Activated T-cell treated with anti-CD3 and anti-CD28 coated beads for 24 hours (primary cell): Measurements from ENCODE around the gene ANKRD44.
A peak's percentile ranks its signal among the peaks of the same experiment; 100 is the strongest.
"Not testable (repeated sequence)": the region's sequence is repeated elsewhere in the genome, so short reads cannot be mapped to it uniquely, and the experiment has no call there.

Experiments used
- DNase-seq: peaks from one replicate; pipeline ENCODE4 v3.0.0-alpha.2; 2020; ENCODE audit warnings: low read depth

Gene ANKRD44

DNA sequence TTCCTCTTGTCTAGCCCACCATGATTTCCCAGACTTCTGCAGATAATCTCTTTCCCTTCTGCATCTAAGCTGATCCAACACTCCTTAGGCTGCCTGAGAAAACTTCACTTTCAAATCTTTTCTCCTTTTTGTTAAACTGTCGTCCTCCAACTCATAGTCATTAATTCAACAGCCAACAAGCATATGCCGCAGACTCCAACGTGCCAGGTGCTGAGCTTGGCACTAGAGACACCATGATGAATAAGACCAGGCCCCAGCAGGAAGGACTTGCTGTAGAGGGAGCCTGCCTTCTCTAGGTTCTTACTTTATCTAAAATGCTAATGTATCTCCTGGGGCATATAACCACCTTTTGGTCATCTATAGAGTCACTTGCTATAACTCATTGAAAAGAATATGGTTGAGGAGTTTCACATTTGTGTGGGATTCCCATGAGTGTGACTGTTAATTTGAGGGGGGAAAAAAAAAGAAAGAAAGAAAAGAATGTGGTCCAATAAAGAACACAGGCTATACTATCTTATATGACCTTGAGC is 51.0 kb downstream of the ANKRD44 start:
- no peak for DNase-seq

DNA sequence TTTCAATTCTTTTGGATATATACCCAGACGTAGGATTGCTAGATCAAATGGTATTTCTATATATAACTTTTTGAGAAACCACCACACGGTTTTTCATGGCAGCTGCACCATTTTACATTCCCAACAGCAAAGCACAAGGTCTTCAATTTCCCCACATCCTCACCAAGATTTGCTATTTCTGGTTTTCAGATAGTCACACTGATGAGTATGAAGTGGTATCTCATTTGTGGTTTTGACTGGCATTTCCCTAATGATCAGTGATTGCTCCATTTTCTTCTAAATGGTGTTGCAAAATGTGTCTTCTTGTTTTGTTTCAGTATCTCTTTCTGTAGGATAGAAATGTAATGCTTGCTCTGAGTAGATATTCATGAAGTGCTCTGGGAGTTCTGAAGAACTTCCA is 52.0 kb downstream of the ANKRD44 start:
- no peak for DNase-seq

DNA sequence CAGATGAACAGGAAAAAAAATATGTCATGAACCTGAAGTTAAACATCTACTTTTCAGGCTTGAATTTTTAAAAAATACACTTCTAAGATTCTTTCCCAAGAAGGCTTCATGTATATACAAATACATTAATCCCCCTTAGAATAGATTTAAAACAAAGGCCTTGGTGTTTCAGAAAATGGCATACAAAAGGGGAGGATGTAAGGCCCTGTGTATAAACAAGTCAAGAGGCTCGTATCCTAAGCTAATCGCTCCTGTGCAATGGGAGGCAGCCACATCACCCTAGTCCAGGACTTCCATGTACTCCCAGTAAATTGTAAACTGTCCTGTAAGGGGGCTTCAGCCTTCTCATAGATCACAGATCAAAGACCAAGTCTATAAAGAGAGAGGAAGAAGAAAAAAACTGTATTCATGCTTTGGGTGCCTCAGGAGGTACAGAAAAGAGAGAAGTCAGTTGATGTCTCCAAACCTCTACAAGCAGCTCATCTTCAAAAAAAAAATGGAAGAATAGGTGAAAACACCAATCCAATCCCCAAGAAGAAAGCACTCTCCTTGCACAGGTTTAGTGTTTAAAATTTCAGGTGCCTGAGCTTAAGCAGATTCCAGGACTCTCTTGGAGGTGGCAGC is 53.9 kb downstream of the ANKRD44 start:
- no peak for DNase-seq

DNA sequence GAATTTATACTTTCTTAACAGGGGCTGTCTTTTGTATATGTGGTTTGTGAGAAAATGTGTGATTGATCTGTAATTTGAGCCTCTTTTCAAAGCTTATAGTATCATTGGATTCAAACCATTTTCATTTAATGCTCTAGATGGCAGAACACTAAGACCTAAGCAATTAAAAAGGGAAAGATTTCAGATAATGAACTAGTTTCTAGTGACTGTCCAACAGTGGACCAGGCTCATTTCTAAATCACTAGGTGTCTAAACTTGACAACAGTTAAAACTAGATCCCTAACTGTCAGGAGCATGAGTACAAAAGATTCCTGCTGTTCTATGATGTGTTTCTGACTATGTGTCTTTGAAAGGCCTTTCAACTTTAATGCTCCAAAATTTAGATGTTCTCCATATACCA is 54.6 kb downstream of the ANKRD44 start:
- no peak for DNase-seq

DNA sequence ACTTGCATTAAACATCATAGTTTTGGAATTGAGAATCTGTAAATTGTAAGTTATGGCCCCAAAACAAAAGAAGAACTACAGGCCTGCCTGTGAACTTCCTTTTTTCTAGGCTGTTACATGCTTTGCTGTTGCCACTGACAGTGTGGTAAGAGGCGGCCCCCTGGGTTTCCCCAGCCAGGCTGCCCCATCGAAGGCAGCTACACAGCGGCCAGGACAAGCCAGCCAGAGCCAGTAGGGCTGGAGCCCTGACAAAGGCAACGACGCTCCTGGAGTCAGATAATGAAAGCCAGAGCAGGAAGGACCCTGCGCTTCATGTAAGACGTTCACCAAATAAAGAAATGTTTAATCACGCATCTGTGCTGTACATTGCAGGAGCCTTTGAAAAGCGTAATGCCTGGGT is 55.0 kb downstream of the ANKRD44 start:
- peak; percentile 57 for DNase-seq

DNA sequence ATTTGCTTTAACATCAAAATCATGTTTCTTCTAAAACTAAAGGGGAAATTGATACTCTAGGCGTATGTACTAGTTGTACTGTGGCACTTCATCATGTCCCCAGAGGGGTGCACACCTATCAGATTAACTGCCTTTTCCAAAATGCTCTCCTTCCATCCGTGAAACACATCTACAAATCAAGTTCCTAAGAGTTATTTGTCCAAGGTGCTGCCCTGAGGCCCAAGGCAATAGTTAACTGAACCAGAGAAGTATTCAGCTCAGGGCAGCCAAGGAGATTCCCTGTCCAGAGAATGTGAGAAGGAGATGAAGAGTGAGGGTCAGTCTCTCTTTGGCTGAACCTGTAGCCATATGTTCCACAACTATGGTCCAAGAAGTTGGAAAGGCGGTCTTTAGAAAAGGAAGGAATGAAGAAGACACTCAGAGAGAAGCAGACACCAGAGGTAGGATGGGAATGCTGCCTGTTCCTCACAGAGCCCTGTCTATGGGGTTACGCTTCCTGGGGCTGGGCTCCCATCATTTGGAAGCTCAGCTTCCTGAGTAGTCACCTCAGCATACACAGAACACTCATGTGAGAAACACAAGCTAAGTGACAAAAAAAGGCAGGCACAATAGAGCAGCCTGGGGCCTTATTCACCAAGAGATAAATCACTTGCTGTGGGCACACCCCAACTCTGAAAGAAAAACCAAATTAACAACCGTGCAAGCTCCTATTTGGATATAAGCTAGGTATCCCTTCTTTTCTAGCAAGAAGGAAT is 55.6 kb downstream of the ANKRD44 start:
- DNase-seq, result no peak

DNA sequence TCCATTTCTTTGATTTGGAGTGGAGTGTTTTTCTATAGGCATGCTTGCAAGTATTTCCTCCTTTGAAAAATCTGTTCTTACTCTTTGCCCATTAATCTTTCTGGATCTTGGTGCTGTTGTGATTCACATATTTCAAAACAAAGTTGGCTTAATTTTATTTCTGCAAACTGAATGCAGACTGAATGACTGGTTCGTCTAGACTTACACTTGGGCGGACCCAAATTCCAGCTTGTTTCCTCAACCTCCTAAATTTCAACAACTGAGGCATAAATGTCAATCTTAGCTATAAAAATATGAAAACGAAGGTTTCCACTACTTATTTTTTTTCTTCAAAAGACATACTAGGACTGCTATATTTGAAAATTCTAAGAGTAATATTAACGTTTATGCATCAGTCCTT is 59.0 kb downstream of the ANKRD44 start:
- no peak for DNase-seq

DNA sequence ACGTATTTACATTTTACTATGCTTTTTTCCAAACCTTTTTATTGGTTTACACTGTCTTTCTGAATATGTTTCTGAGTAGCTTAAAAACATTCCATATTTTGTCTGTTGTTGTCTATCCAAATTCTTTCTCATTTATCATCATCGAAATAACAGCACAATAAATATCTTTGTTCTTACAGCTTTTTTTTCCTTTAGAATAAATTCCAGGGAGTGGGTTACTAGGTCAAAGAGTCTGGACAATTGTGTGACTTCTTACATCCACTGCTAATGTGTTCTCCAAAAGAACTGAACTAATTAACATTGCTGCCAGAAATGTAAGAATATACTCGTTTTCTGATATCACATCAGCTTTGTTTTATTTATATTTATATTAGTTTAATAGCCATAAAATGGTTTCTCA is 59.4 kb downstream of the ANKRD44 start:
- DNase-seq, result no peak

DNA sequence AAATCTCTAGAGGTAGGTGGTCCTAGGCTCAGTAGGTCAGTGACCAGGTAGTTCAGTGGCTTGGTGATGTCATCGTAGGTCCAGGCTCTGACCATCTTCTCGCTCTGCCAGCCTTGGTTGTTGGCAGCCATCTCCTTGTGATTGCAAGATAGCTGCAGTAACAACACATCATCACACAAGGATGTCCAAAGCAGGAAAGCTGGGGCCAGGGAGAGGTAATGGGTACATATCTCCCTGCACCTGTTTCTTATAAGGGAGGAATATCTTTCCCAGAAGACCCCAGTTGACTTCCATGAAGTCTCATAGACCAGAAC is 60.5 kb downstream of the ANKRD44 start:
- DNase-seq, result no peak

DNA sequence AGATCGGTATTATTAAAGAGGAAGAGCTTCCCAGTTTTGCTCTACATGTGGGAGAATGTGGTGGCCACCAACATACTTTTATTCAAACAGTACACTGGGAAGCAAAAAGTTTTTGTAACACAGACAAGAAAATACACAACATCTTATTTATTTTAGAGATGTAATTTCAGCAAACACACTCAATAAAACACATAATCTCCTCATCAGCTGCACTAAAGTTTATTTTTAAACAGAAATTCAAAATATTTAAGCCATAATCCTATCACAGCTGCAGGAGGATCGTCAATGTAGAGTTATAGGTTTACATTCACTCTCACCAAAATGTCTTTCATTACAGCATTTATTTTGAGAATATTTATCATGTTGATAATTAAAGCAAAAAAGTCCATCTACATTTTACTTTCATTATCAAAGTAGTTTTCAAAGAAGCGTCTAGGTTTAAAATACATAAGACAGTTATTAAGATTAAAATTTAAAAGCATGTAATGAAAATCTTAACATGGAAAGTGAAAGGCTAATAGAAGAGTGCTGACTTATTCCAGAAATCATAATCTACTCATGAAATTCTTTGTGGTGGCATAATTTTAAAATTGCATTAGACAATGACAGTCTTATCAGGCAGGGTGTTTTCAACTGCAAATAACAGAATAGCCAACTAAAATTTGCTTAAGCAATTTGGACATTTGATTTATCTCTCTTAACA is 61.0 kb downstream of the ANKRD44 start:
- no peak for DNase-seq

DNA sequence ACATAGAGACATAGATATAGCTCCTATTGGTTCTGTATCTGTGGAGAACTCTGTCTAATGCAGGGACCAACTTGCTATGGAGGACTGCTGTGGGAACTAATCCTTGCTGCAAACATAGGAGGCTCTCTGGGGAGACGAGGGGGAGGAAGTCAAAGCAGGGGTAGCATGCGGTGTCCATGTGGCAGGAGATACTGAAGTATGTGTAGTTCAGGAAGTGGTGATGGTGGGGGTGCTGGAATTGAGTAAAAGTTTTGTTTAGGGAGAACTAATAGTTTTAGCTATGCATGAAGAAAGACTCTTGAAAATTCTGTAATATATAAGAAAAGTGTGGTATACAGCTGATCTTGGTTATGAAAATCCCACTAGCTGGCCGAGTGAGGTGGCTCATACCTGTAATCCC is 62.0 kb downstream of the ANKRD44 start:
- DNase-seq, result no peak

DNA sequence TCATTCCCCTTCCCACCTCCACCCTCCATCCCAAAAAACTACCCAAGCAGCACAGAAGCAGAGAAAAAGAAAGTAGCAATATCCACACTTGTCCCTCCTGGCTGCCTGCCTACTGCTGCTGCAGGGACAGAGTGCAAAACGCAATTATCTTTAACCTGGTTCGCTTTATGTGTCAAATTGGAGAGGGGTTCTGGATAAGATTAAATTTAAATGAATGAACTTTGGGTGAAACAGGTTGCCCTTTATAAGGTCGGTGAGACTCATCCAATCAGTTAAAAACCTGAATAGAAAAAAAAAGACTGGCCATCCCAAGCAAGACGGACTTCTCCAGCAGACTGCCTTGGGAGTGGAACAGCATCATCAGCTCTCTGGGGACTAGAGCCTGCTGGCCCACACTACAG is 62.6 kb downstream of the ANKRD44 start:
- no peak for DNase-seq

DNA sequence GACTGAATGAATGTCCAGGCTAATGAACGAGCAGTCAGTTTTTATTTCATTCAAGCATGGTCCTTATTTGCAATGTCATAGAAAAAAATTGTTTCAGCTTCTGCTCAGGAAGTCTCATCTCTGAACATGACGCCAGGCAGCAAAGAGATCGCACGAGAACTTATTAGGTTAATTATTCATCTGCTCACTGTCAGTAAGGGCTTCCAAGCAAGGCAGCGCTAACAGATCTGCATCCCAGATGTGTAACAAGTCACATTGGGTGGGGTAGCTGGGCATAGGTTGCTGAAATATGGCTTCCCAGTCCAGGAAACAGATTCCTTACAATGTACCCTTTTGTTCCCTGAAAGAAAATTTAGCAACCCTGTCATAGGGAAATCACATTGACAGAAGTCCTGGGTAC is 63.5 kb downstream of the ANKRD44 start:
- DNase-seq, result no peak

DNA sequence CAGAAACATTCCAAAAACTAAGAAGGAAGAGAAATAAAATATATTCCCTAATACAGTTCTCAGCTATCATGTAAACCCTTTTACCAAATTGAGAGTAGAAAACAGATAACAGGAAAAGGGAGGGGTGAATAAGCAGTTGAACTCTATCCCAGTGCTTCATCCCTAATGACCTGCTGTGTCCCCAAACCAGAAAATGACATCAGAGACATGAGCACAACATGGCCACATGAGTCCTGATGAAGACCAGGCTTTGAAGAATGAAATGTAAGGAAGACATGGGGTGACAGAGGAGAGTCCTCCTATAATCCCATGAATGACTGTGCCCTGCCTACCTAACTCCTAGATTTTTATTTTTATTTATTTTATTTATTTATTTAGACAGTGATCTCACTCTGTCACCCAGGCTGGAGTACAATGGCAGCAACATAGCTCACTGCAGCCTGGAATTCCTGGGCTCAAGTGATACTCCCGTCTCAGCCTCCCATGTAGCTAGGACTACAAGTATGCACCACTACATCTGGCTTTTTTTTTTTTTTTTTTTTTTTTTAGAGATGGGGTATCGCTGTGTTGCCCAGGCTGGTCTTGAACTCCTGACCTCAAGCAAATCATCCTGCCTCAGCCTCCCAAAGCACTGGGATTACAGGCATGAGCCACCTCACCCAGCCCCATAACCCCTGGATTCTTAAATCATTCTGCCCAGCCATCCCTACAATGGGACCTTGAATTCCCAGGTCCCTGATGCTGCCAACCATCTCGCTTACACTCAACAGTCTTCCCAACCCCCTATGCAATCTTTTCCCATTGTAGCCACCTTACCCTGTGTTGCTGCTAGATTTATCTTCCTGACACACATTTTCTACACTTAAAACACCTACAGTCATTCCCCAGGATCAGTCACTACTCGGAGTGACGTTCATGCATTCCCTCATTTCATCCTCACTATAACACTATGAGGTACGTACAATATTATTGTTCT is 64.5 kb downstream of the ANKRD44 start:
- DNase-seq, result no peak

DNA sequence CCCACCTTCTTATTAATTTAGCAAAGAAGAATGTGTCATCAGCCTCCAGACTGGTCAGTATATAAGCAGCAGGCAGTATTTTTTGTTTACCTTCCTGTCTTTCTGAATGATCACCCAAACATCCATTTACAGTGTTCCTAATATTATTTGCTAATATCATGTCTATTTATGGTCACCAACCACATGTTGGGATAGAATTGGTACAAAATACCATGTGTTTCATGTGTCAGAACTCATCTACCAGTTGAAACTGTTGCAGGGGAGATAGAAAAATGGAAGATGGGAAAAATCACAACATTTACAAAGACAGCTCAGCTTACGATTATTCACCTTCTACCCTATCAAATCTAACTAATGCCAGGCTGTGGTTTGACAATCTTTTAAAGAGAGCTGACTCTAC is 66.2 kb downstream of the ANKRD44 start:
- DNase-seq, result no peak

DNA sequence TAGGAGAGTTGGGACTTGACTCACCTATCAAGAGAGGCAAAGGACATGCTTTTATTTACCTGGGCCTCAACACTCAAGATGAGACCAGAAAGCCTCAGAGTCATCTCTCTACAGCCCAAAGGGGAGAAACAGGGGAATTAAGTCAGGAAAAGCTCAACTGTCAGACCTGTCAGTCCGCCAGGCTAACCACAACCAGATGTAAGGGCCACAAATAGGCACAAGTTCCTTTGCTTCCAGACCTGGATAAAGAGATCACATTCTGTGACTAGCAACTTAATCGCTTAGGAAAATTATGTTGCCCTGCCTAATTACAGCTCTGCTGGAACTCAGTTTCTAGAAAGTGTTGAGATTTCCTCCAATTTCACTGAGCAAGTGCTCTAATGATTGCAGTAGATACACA is 67.9 kb downstream of the ANKRD44 start:
- DNase-seq, result no peak

DNA sequence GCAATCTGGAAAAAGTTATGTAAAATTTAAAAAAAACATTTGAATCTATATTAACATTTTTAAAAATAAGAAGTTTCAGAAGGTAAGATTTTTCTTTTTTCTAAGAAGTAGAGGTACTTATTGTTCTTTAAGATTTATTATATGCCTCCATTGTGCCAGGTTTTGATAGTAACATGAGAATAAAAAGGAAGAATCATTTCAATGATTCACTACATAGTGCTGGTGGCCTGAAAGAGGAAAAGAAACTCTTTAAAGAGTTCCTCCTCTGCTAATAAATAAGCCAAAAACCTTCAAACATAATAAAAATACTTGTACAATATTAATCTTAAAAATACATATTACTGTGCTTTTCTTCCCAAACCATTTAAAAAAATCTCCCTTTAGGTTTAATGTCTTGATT is 69.0 kb downstream of the ANKRD44 start:
- no peak for DNase-seq

DNA sequence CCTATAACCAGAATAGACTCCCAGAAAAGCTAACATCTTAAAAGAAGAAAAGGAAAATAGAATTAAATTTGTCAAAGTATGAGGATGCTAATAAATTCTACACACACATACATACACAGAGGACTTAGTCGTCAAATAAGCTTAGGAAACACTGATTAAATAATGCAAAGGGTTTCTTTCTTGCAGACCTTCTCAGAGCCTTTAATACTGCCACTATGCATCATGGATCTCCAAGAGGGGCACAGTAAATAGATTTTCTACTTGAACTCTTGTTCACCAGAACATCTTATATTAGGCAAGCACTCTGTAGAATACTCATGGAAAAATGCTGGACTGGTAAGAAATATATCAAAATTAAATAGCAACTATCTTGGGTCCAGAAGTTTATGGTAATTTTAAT is 69.4 kb downstream of the ANKRD44 start:
- no peak for DNase-seq

DNA sequence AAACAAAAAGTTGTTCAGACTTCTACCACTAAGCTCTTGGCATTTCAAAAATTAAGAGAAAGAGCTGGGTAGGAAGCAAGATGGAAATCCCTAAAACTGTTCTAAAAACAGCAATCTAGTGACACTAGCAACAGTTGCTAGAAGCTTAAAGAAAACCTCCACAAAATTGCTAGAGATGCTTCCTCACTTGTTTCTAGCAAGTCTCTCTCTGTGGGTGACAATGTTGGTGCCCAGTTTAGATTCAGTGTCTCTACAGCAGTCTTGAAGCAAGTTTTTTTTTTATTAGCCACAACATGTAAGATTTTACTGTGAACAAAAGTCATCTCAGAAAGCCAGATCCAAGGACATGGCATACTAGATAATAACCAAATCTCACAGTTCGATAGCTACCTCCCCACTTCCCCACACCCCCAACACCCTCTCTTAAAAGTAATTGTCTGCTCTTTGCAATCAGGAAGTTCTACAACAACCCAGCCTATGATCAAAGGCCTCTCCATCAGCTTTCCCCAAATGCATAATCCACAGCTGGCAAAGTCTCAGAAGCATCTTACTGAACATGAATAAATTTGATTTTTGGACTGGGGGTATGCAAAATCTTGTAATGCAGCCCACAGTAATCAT is 70.0 kb downstream of the ANKRD44 start:
- no peak for DNase-seq

DNA sequence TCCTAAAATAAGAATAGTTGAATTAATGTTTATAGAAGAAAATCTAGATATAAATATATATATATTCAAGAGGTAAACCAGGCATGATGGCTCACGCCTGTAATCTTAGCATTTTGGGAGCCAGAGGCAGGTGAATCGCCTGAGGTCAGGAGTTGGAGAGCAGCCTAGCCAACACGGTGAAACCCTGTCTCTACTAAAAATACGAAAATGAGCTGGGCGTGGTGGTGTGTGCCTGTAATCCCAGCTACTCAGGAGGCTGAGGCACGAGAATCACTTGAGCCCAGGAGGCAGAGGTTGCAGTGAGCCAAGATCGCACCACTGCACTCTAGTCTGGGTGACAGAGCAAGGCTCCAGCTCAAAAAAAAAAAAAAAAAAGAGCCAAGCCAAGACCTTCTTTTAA is 70.6 kb downstream of the ANKRD44 start:
- DNase-seq, result not testable (repeated sequence)

DNA sequence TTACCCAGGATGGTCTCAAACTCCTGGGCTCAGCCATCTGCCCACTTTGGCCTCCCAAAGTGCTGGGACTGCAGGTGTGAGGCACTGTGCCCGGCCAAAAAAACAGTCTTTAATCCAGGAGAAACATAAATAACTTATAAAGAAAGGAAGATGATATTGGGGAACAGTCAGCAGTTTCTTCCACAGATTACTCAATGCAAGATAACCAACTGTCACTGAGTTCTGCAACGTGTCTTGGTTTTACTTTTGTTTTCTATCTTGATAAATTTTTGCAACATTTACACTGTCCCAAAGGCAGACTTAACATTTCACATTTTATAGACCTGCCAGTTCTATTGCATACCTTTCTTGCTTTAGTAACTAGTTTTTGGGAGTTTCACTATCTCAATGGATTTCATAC is 71.1 kb downstream of the ANKRD44 start:
- no peak for DNase-seq

DNA sequence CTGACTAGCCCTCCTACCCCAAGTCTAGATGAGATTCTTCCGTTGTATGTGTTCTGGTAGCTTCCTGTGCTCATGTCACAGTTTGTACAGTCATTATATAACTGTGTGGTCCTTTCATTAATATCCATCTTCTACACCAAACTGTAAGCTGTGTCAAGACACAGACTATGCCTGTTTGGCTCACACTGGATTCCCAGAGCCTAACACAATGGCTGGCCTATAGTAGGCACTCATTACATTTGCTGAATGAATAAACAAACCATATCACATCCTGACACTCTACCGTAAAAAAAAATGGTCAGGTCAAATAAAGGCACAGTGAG is 72.6 kb downstream of the ANKRD44 start:
- no peak for DNase-seq
